Transverse colon (tissue), 4 donors: Measurements from ENCODE around the gene NAA80. TPM values are rescaled to one million over a fixed set of nuclear protein-coding genes. Genes with fewer than 3 reads are reported as not detected.
"Not testable (repeated sequence)": the region's sequence is repeated elsewhere in the genome, so short reads cannot be mapped to it uniquely, and the experiment has no call there.

Source experiments
- DNase-seq: peaks from one replicate; pipeline ENCODE4 v3.0.0-alpha.2; 2019
- H3K27ac ChIP-seq, 4 donors: fragments of 200-600 bp; sonication (generic); 2 replicates each; pipeline ENCODE4 v1.5.1; 2016 to 2018; ENCODE audit warnings: inconsistent platforms in 4 of 4
- H3K27me3 ChIP-seq: fragments of 200-600 bp; sonication (generic); 2 replicates; pipeline ENCODE4 v1.5.1; 2017; ENCODE audit warnings: inconsistent platforms
- H3K36me3 ChIP-seq, 4 donors: fragments of 200-600 bp; sonication (generic); 2 replicates each; pipeline ENCODE4 v1.5.1; 2017 to 2019; ENCODE audit warnings: inconsistent platforms in 4 of 4
- H3K4me1 ChIP-seq, 4 donors: fragments of 200-600 bp; sonication (generic); 2 replicates each; pipeline ENCODE4 v1.5.1; 2017 to 2020; ENCODE audit warnings: inconsistent platforms in 4 of 4
- H3K4me3 ChIP-seq, 4 donors: fragments of 200-600 bp; sonication (generic); 1 replicate in 1 of 4; 2 replicates in 3 of 4; pipeline versions ENCODE4 v1.5.1 to v1.6.1; 2017 to 2019; ENCODE audit warnings: inconsistent platforms in 4 of 4
- H3K9me3 ChIP-seq, 2 donors: fragments of 200-600 bp; sonication (generic); 2 replicates each; pipeline ENCODE4 v1.5.1; 2017 to 2019; ENCODE audit warnings: inconsistent platforms in 2 of 2
- EP300 ChIP-seq: sonication (generic); formaldehyde crosslinking; IDR thresholded peaks from one replicate; pipeline ENCODE4 v1.6.1; 2017; ENCODE audit warnings: antibody characterized with exemption, low read depth
- POLR2A ChIP-seq: fragments of 450-650 bp; IDR thresholded peaks from one replicate; pipeline ENCODE4 v1.6.1; 2016; ENCODE audit warnings: antibody characterized with exemption, mild to moderate bottlenecking, moderate library complexity
- POLR2AphosphoS5 ChIP-seq, 3 donors: sonication (generic); formaldehyde crosslinking; IDR thresholded peaks; one replicate each; pipeline ENCODE4 v1.6.1; 2016; ENCODE audit warnings: antibody characterized with exemption in 3 of 3
- WGBS, 2 donors: methylation state at CpG; one replicate each; pipeline ENCODE4 v1.1.5; 2018; ENCODE audit warnings: low coverage in 1 of 2; 5-methylcytosine and 5-hydroxymethylcytosine counted together
- in situ Hi-C, 4 donors: fragments of 200-750 bp; cut with MboI; loops; one replicate each; pipeline versions ENCODE4 v1.15.0 to v1.15.1; 2017; ENCODE audit warnings: low sequenced_read_pairs in 3 of 4, low pct_ligation_motif_present in 1 of 4, low pct_unique_long_range_greater_than_20kb in 1 of 4
- intact Hi-C: fragments of 100-400 bp; cut with DNase I; formaldehyde crosslinking; loops from one replicate; pipeline ENCODE4 v1.15.1; 2023; ENCODE audit warnings: low total_unique reads
- total RNA-seq, 4 donors: library from RNA; depleted of rRNA; stranded (reverse); fragments of >200 nt; gene quantifications; one replicate each; pipeline ENCODE4 v1.1.0, GENCODE V29; 2016
- TF ChIP-seq, protein P1 (sequence below), 5 experiments: fragments of 200-600 bp in 3 of 5; fragments of 450-650 bp in 2 of 5; sonication (generic) in 3 of 5; IDR thresholded peaks; 1 replicate in 2 of 5; 2 replicates in 3 of 5; pipeline ENCODE4 v1.5.1; 2016 to 2017; ENCODE audit warnings: antibody characterized with exemption in 5 of 5, inconsistent platforms in 3 of 5, mild to moderate bottlenecking in 2 of 5, moderate library complexity in 1 of 5

The NAA80 gene
- total RNA-seq, 4 donors from 2014 or later = 5.2 to 13.0 (median 7.8) TPM

GRCh38 chr3:50317300-50317699 is 18.1 kb upstream of the NAA80 start:
- TF ChIP-seq POLR2A (no peak), EP300 (no peak), POLR2AphosphoS5 (IDR thresholded peaks at IDR 0.05) (no peak)
- TF ChIP-seq, protein P1, sequence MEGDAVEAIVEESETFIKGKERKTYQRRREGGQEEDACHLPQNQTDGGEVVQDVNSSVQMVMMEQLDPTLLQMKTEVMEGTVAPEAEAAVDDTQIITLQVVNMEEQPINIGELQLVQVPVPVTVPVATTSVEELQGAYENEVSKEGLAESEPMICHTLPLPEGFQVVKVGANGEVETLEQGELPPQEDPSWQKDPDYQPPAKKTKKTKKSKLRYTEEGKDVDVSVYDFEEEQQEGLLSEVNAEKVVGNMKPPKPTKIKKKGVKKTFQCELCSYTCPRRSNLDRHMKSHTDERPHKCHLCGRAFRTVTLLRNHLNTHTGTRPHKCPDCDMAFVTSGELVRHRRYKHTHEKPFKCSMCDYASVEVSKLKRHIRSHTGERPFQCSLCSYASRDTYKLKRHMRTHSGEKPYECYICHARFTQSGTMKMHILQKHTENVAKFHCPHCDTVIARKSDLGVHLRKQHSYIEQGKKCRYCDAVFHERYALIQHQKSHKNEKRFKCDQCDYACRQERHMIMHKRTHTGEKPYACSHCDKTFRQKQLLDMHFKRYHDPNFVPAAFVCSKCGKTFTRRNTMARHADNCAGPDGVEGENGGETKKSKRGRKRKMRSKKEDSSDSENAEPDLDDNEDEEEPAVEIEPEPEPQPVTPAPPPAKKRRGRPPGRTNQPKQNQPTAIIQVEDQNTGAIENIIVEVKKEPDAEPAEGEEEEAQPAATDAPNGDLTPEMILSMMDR (IDR thresholded peaks at IDR 0.05) = no peak
- no peak overlapping the region for H3K4me3 ChIP-seq
- intact Hi-C loops (no loop called here), in situ Hi-C loops (no loop called here)
- H3K27ac ChIP-seq = peak overlapping the region; percentile 81 to 89 (median 85)
- DNase-seq = peak; percentile 72
- 49 to 69% methylated on average over 3 to 6 of the region's 6 CpGs for WGBS, 2 donors
- H3K9me3 ChIP-seq = no peaks in the 10 kb centered on the region
- H3K4me1 ChIP-seq = peaks cover 35 to 53% (median 49%) of the 10 kb centered on the region in 4 donors
- no peaks in the 10 kb centered on the region for H3K27me3 ChIP-seq
- H3K36me3 ChIP-seq = no peaks in the 10 kb centered on the region

GRCh38 chr3:50316657-50317242 is 17.5 kb upstream of the NAA80 start:
- Histone ChIP-seq H3K4me3 (no peak overlapping the region), H3K36me3 (no peaks in the 10 kb centered on the region), H3K27me3 (no peaks in the 10 kb centered on the region), H3K9me3 (no peaks in the 10 kb centered on the region), H3K4me1 (peaks cover 31 to 47% (median 44%) of the 10 kb centered on the region in 4 donors), H3K27ac (peak overlapping the region; percentile 81 to 89 (median 85))
- 30% methylated on average over 9 of the region's 9 CpGs; no CpG with 5 or more reads in 1 of the 2 donors for WGBS, 2 donors
- intact Hi-C loops (no loop called here), in situ Hi-C loops (no loop called here)
- peak; percentile 65 to 87 (median 83) for TF ChIP-seq POLR2AphosphoS5 (IDR thresholded peaks at IDR 0.05)
- TF ChIP-seq EP300 = no peak
- peak; percentile 85 for TF ChIP-seq POLR2A
- TF ChIP-seq, protein P1 (IDR thresholded peaks at IDR 0.05) = no peak
- peak; percentile 91 for DNase-seq

- Histone ChIP-seq H3K9me3 (no peaks in the 10 kb centered on the region), H3K27me3 (no peaks in the 10 kb centered on the region), H3K4me1 (peaks cover 25 to 37% (median 37%) of the 10 kb centered on the region in 4 donors), H3K36me3 (no peaks in the 10 kb centered on the region), H3K27ac (no peak overlapping the region), H3K4me3 (no peak overlapping the region)
- 100% methylated on average over 4 of the region's 4 CpGs; no CpG with 5 or more reads in 1 of the 2 donors for WGBS, 2 donors
- in situ Hi-C loops = no loop called here
- TF ChIP-seq POLR2AphosphoS5 (IDR thresholded peaks at IDR 0.05) = no peak
- no peak for TF ChIP-seq EP300
- TF ChIP-seq, protein P1 (IDR thresholded peaks at IDR 0.05) = no peak
- no peak for TF ChIP-seq POLR2A
- intact Hi-C loops = no loop called here
- no peak for DNase-seq
Measured at GRCh38 chr3:50314816-50315215, 15.6 kb upstream of the NAA80 start.

GRCh38 chr3:50314342-50314741 is 15.1 kb upstream of the NAA80 start:
- Histone ChIP-seq H3K27ac (no peak overlapping the region), H3K36me3 (no peaks in the 10 kb centered on the region), H3K4me1 (peaks cover 24 to 33% (median 32%) of the 10 kb centered on the region in 4 donors), H3K27me3 (no peaks in the 10 kb centered on the region), H3K9me3 (no peaks in the 10 kb centered on the region), H3K4me3 (no peak overlapping the region)
- 73% methylated on average over 3 of the region's 3 CpGs; no CpG with 5 or more reads in 1 of the 2 donors for WGBS, 2 donors
- TF ChIP-seq POLR2AphosphoS5 (IDR thresholded peaks at IDR 0.05) = no peak
- TF ChIP-seq POLR2A = no peak
- TF ChIP-seq, protein P1 (IDR thresholded peaks at IDR 0.05) = no peak
- no peak for TF ChIP-seq EP300
- intact Hi-C loops = no loop called here
- DNase-seq = no peak
- in situ Hi-C loops = no loop called here

DNA sequence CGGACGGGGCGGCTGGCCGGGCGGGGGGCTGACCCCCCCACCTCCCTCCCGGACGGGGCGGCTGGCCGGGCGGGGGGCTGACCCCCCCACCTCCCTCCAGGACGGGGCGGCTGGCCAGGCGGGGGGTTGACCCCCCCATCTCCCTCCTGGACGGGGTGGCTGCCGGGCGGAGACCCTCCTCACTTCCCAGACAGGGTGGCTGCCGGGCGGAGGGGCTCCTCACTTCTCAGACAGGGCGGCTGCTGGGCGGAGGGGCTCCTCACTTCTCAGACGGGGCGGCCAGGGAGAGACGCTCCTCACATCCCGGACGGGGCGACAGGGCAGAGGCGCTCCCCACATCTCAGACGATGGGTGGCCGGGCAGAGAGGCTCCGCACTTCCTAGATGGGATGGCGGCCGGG is 12.8 kb upstream of the NAA80 start:
- not testable (repeated sequence) for H3K36me3 ChIP-seq, H3K27ac ChIP-seq, H3K27me3 ChIP-seq

More for the DNA sequence above, 12.8 kb upstream of the NAA80 start:
- in situ Hi-C loops, intact Hi-C loops, DNase-seq, H3K9me3 ChIP-seq, H3K4me3 ChIP-seq: not testable (repeated sequence)
- 92% methylated on average over 17 of the region's 32 CpGs; no CpG with 5 or more reads in 1 of the 2 donors for WGBS, 2 donors
- peaks cover 9 to 11% (median 10%) of the 10 kb centered on the region in 4 donors for H3K4me1 ChIP-seq
